ENCODE data around the gene BEND3.

The BEND3 gene

DNA sequence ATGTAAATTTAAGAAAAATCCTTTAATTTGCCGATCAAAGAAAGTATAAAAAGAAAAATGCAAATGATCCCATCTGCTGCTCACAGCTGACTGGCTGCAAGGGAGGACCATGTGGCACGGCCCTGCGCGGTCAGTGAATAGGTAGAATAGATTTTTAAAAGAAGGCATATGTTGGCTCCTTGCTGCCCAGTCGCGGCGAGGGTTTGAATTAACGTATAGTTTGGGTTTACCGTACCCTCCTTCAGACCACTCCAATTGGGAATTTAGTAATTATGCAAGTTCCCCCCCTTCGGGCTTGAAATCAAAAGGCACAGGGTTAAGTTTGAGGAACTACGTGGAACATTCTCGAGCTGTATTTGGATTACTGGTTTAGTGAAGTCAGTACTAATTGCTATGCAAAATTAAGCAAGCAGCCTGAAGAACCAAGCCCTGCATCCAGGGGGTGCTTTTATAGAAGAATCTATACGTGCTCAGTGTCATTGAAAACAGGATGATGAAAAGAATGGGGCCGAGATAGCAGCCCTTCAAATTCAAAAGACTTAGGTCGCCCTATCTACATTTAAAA, 1.1 kb upstream of the BEND3 start:
- DNase-seq (ENCODE audit: extremely low spot score), result no peak
- ChIA-PET POLR2A (interaction anchor here (1.0 kb wide), 1 partner anchor 343 kb away, joined by 3 read pairs; the partner anchor contains the start of gene PDSS2), CTCF (interaction anchor here (0.7 to 1.6 kb wide), 7 partner anchors 14 to 456 kb away, joined by 3 to 6 read pairs (median 4); partner anchors contain the start of gene PDSS2)
- TF ChIP-seq, protein P1, sequence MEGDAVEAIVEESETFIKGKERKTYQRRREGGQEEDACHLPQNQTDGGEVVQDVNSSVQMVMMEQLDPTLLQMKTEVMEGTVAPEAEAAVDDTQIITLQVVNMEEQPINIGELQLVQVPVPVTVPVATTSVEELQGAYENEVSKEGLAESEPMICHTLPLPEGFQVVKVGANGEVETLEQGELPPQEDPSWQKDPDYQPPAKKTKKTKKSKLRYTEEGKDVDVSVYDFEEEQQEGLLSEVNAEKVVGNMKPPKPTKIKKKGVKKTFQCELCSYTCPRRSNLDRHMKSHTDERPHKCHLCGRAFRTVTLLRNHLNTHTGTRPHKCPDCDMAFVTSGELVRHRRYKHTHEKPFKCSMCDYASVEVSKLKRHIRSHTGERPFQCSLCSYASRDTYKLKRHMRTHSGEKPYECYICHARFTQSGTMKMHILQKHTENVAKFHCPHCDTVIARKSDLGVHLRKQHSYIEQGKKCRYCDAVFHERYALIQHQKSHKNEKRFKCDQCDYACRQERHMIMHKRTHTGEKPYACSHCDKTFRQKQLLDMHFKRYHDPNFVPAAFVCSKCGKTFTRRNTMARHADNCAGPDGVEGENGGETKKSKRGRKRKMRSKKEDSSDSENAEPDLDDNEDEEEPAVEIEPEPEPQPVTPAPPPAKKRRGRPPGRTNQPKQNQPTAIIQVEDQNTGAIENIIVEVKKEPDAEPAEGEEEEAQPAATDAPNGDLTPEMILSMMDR (IDR thresholded peaks at IDR 0.05; ENCODE audit: control extremely low read depth, extremely low read depth, low read depth, missing control alignments), result no peak

DNA sequence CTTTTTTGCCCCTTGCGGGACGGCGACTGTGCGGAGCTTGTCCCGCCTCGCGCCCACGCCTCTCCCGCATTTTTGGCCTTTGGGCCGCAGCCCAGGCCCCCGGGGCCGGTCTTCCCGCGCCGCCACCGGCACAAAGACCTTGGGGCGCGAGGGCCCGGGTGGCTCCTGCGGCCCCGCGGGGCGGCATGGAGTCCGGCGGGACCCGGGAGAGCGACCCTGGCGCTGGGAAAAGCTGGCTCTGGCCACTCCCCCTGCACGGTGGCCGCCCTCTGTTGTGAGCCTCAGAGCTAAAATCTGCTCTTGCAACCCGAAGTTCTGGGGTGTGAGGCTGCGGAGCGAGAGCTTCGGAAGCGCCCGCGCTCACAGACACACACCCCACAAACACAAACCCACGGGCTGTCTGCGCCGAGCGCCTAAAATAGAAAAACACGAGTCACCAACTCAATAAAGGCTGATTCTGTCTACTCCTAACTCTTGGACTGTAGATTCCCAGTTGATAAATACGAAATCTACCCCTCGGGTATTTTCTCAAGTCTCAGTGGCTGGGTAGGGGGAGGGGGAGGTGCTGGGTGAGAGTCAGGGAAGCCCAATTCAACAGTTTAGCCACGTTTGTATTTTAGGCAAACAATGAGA, 496 bp upstream of the BEND3 start:
- peak; percentile 49 for DNase-seq (ENCODE audit: extremely low spot score)
- POLR2A ChIA-PET, result interaction anchor here (1.0 kb wide), 1 partner anchor 344 kb away, joined by 3 read pairs; the partner anchor contains the start of gene PDSS2
- TF ChIP-seq, protein P1 (IDR thresholded peaks at IDR 0.05; ENCODE audit: control extremely low read depth, extremely low read depth, low read depth, missing control alignments), result no peak

DNA sequence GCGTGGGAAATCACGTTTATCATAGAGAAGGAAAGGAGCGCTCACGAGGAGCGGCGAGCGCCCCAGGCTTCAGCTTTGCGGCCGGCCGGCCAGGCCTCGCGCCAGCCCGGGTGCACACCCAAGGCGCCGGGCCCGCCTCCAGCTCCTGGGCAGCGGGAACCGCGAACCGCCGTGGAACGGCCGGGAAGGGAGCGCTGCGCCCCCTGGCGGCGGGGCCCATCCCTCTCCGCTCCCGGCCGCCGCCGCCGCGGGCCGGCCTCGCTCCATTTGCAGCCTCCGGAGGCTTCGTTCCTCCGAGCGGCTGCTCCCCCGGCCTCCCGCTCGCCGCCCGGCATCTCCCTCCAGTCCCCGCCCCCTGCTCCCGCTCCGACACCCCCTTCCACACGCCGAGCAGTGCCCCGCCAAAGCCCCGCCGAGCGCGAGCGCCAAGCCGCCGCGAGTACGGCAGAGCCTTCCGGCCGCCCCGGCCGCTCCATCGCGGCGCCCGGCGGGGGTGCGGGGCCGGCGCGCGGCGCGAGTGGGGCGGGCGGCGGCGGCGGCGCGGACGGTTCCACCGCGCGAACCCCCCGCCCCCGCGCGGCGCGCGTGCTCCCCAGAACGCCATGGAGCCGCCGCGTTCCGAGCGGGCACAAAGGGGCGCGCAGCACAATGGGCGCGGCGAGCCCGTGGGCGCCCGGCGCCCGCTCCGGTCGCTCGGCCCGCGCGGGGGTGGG, 946 bp downstream of the BEND3 start:
- DNase-seq (ENCODE audit: extremely low spot score), result peak; percentile 89
- CTCF ChIA-PET, result interaction anchor here (0.6 to 2.0 kb wide), 34 partner anchors 11 to 752 kb away, joined by 3 to 35 read pairs (median 4); partner anchors contain the start of genes MTRES1 and PDSS2
- TF ChIP-seq, protein P1 (IDR thresholded peaks at IDR 0.05; ENCODE audit: control extremely low read depth, extremely low read depth, low read depth, missing control alignments), result peak; percentile 82
- POLR2A ChIA-PET, result interaction anchor here (0.6 to 1.2 kb wide), 2 partner anchors 10 to 52 kb away, joined by 3 read pairs; no protein-coding TSS in a partner anchor

More for the DNA sequence above, 496 bp upstream of the BEND3 start:
- CTCF ChIA-PET, result interaction anchor here (0.7 to 1.6 kb wide), 8 partner anchors 15 to 456 kb away, joined by 3 to 6 read pairs (median 4); partner anchors contain the start of gene PDSS2

DNA sequence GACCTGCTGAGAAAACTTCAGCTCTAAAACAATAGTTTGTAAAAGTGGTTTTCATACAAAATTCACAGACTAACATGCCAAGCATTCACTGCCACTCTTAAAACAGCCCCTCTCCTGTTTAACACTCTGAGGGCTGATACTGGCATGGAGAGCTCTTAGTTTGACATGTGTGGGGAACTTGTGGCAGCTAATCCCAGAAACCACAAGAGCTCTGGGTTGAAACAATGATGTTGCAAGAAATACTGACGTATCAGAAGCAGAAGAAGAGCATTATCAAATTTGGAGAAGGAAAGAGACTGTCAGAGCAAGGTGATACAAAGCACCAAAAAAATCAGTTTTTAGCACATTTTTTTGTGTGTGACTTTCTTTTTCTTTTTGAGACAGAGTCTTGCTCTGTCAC, 5.1 kb downstream of the BEND3 start:
- CTCF ChIA-PET, result interaction anchor here (0.9 to 1.5 kb wide), 4 partner anchors 14 to 82 kb away, joined by 3 read pairs; no protein-coding TSS in a partner anchor
- POLR2A ChIA-PET, result interaction anchor here (0.8 kb wide), 1 partner anchor 26 kb away, joined by 3 read pairs; no protein-coding TSS in a partner anchor
- DNase-seq (ENCODE audit: extremely low spot score), result no peak
- TF ChIP-seq, protein P1 (IDR thresholded peaks at IDR 0.05; ENCODE audit: control extremely low read depth, extremely low read depth, low read depth, missing control alignments), result no peak

DNA sequence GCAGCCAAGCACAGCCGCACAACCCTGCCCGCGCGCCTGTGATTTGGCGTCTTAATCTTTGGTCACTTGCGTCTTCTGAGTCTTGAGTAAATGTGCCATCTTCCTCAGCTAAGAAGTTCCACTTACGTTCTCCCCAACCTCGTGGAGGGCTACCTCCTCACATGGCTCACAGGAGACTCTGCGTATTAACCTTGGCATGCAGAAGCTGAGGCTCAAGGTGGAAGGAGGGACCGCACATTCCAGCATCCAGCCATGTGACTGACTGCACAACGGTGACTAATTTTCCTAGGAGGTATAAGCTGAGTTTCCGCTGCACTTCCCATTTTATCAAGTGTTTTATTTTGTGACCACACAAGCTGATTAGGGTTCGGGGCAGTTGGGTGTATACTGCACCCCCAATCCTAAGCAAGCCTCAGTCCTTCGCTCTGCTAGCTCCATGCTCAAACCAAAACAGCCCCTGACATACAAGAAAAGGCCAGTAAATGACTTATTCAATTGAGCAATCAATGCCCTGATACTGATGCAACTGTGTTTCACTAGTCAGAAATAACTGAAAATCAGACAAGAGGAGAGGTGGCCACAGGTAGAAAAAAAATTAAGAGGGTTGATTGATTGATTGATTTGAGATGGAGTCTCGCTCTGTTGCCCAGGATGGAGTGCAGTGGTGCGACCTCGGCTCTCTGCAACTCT, 7.0 kb downstream of the BEND3 start:
- ChIA-PET CTCF (interaction anchor here (1.4 to 1.7 kb wide), 3 partner anchors 10 to 24 kb away, joined by 3 to 11 read pairs (median 5); no protein-coding TSS in a partner anchor), POLR2A (no interaction called here)
- TF ChIP-seq, protein P1 (IDR thresholded peaks at IDR 0.05; ENCODE audit: control extremely low read depth, extremely low read depth, low read depth, missing control alignments), result no peak
- no peak for DNase-seq (ENCODE audit: extremely low spot score)
